Activated T-cell treated with anti-CD3 and anti-CD28 coated beads for 4 hours (primary cell): ENCODE results near the gene C1orf116.

Experiments used
- DNase-seq: peaks from one replicate; pipeline ENCODE4 v3.0.0-alpha.2; 2020

The C1orf116 gene

DNA sequence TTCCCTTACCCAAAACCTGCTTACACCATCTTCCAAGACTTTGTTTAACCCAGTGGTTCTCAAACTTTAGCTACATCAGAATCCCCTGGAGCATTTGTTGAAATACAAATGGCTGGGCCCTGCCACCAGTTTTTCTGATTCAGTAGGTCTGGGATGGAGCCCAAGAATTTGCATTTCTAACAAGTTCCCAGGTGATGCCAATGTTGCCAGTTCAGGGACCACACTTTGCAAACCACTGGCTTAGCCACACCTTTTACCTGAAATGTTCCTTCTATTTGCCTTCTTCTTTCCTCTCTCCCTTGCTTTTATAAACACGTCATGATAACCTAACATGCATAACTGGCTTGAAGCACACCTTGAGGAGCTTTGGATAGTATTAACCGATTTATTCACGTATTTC is 46.2 kb downstream of the C1orf116 start:
- no peak for DNase-seq

DNA sequence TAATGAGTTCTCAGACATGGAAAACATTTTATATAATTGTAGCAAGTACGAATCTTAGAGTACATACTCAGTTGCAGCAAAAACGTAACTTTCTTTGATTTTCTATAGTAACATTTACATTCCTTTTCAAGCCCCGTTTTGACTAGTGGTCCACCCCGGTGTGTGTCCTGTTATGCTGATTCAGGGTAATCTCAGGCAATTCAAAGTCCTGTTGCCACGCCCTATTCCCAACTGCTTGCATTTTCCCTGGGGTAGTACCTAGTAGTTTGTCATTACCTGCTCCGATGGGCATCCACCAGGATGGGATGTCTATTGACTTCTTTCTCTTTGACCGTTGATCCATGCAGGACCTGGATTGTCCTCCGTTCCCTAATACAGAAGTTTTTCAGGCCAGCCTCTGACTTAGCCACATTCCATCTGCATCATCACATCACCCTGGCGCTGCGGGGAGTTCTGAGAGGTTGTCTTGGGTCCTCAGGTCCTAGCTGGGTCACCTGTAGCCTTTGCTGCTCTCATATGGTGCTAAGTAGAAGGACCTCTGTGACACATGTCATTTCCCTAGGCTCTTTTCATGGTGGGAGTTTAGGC is 47.3 kb downstream of the C1orf116 start:
- no peak for DNase-seq

- peak; percentile 48 for DNase-seq
Observed at GRCh38 chr1:206982216-206982615, 50.3 kb downstream of the C1orf116 start.

DNA sequence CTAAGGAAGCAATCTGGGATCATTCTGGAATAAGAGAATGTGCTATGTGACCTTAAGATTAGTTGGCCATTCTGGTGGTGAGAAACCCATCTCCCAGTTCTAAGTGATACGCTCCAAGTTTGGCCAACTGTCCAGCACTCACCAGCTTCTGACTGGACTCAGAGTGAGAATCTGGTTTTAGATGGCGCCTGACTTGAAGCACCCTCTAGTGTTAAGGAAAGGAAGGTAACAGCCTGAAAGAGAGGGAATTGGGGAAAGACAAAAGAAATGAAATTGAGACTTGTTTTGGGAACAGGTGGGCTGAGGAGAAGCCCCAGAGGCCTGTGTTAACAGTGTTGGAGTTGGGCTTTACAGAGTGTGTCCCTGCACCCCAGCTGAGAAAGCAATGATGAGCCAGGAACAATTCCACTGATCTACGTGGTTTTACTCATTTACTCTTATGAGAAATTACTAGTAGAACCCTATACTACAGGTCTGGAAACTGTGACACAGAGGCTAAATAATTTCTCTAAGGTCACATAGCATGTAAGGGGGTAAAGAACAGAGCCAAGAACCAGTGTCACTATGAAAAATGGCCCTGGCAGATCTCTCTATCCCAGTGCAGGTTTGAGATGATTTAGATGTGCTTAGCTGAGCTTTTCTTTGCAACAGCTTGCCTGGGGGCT is 53.0 kb downstream of the C1orf116 start:
- no peak for DNase-seq

GRCh38 chr1:206978259-206978658 is 54.3 kb downstream of the C1orf116 start:
- DNase-seq: no peak

DNA sequence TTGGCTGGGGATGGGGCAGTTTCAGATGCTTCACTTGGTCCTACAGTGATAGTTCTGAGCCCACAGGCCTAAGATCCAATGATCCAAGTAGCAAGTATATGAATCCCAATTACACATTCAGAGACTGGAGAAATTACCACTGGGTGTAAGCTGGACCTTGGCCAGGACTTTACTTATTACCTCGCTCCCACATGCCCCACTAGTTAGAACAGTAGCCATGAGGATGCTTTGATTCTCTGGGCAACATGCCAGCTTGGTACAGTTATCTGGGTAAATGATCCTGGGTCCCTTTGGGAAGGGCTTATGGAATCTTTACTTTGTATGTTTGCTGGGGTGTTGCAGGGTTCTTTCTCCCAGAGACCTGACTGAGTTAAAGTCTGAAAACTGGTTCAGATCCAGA is 57.2 kb downstream of the C1orf116 start:
- DNase-seq: no peak

DNA sequence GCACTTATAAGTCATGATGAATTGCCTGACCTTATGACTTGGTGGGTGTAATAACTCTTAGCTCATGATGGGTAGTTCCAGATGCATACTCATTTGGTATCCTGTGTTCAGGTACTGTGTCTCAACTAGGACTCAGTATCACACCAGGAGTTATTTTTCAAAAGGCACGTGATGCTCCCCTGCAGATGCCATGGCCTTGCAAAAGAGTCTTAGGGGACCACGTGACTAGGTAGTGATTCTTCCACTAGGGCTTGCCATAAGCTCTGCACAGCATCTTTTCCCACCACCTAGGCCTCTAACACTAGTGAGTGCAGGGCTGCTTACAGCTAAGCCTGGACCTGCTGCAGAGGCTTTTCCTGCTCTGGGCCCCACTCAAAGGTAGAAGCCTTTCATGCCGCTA is 58.4 kb downstream of the C1orf116 start:
- no peak for DNase-seq

GRCh38 chr1:206972728-206973127 is 59.8 kb downstream of the C1orf116 start:
- DNase-seq: no peak

DNA sequence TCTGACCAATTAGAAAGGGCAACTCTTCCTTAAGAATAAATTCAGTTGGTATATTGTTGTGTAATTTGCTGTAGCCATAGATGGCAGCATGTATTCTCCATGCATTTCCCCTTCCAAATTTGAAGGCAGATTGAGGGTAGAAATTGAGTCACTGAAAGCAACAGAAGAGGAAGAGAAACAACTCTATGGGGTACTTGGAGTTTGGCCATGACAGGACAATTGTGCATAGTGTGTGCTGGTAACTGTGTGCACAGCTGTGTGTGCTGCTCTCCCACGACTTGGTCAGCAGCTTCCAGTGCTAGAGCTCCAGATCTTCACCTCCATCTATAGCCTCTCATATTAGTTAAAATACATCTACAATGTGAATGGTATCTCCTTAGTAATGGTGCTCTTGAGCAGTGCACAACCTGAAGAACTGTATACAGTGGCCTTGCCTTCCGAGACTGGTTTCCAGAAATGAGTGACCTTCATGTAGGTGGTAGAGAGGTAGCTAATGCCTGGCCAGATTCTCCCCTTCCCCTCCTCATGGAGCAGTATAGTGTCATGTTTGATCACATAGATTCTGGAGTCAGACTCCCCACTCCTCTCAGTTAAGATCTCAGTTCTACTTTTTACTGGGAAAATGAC is 61.4 kb downstream of the C1orf116 start:
- DNase-seq: no peak

DNA sequence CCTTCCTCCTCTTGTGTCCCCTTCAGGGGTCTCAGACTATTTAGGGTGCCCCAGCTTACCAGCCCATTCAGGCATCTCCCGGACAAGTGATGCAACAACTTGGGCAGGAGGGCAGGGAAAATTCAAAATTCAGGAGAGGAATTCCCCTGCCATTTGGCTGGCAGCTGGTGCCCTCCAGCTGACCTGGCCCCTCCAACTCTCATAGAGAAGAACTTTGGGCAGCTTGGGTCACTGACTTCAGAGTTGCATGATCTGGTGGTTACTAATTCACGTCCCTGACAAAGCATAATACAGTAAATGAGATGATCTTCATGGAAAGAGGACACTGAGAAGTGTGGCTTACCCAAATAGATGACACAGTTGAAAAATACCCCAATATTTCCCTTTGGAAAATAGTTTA is 62.1 kb downstream of the C1orf116 start, which contains the start of gene FCAMR:
Gene FCAMR (minus strand): TSS at position 15 of the 400 bp plus-strand sequence. CDS start 335 bp downstream, outside the sequence.
- DNase-seq: no peak

DNA sequence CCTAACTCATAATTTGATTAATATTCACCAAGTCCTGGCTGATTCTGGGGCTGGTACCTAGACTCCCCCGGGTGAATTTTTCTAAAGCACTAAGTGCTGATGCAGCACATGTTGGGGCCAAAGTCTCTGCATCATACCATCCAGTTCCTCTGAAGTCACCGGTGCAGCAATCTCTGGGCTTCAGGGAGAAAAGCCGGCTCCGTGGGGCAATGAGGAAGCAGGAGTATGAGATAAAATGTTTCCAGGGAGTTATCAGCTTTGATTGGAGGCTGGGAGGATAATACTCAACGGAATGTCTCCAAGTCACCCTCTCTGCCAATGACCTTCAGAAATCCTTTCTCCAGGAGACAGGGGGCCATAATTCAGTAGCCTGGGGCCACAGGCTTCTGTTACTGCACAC is 63.5 kb downstream of the C1orf116 start:
- no peak for DNase-seq
